Astrocyte (in vitro differentiated cells and primary cell): ENCODE measurements around the gene MRPL19. TPM values are rescaled to one million over a fixed set of nuclear protein-coding genes. Genes with fewer than 3 reads are reported as not detected.
A peak's percentile ranks its signal among the peaks of the same experiment; 100 is the strongest.

Experiments
- DNase-seq: peaks from one replicate; pipeline ENCODE4 v3.0.0-alpha.2; 2010; ENCODE audit warnings: low read depth
- FAIRE-seq: peaks from 2 replicates; lab custom pipeline; 2011; peaks lifted over from hg19 to GRCh38; lab: Jason Lieb, UNC
- H2AFZ ChIP-seq: 2 replicates; pipeline ENCODE4 v1.6.0; 2012; ENCODE audit warnings: low read depth, low read length, inconsistent platforms
- H3K27ac ChIP-seq: 2 replicates; pipeline ENCODE4 v1.5.1; 2011; ENCODE audit warnings: low read depth, low read length, inconsistent platforms
- H3K27me3 ChIP-seq: 2 replicates; pipeline ENCODE4 v1.6.0; 2011; ENCODE audit warnings: low read length, inconsistent platforms; ENCODE audit not compliant: insufficient read depth
- H3K36me3 ChIP-seq: 2 replicates; pipeline ENCODE4 v1.5.1; 2011; ENCODE audit warnings: low read length, inconsistent platforms; ENCODE audit not compliant: insufficient read depth
- H3K4me1 ChIP-seq: 2 replicates; pipeline ENCODE4 v1.5.1; 2011; ENCODE audit warnings: low read length, inconsistent platforms; ENCODE audit not compliant: insufficient read depth
- H3K4me2 ChIP-seq: 2 replicates; pipeline ENCODE4 v1.6.0; 2012; ENCODE audit warnings: low read length, inconsistent platforms
- H3K4me3 ChIP-seq: 2 replicates; pipeline ENCODE4 v1.5.1; 2011; ENCODE audit warnings: low read depth, mild to moderate bottlenecking, low read length, inconsistent platforms; ENCODE audit not compliant: insufficient read depth
- H3K79me2 ChIP-seq: 2 replicates; pipeline ENCODE4 v1.6.0; 2012; ENCODE audit warnings: mild to moderate bottlenecking, low read length, inconsistent platforms; ENCODE audit not compliant: insufficient read depth
- H3K9ac ChIP-seq: 2 replicates; pipeline ENCODE4 v1.6.0; 2012; ENCODE audit warnings: mild to moderate bottlenecking, low read length, inconsistent platforms
- H3K9me3 ChIP-seq: 2 replicates; pipeline ENCODE4 v1.5.1; 2012; ENCODE audit warnings: low read depth, mild to moderate bottlenecking, low read length, inconsistent platforms; ENCODE audit not compliant: insufficient read depth
- H4K20me1 ChIP-seq: 2 replicates; pipeline ENCODE4 v1.6.0; 2012; ENCODE audit warnings: low read length, inconsistent platforms; ENCODE audit not compliant: insufficient read depth
- H3K27ac Mint-ChIP-seq: one replicate; pipeline ENCODE4 v1.8.0; 2021; ENCODE audit warnings: mild to moderate bottlenecking, mixed read lengths; ENCODE audit not compliant: unreplicated experiment
- H3K27me3 Mint-ChIP-seq: one replicate; pipeline ENCODE4 v1.8.0; 2021; ENCODE audit warnings: low read depth, mixed read lengths; ENCODE audit not compliant: unreplicated experiment
- H3K36me3 Mint-ChIP-seq: one replicate; pipeline ENCODE4 v1.8.0; 2021; ENCODE audit warnings: low read depth, mixed read lengths; ENCODE audit not compliant: unreplicated experiment
- H3K4me1 Mint-ChIP-seq: one replicate; pipeline ENCODE4 v1.8.0; 2021; ENCODE audit warnings: low read depth, mixed read lengths; ENCODE audit not compliant: unreplicated experiment
- H3K4me3 Mint-ChIP-seq: one replicate; pipeline ENCODE4 v1.8.0; 2021; ENCODE audit warnings: mild to moderate bottlenecking, moderate library complexity, mixed read lengths; ENCODE audit not compliant: unreplicated experiment
- H3K9me3 Mint-ChIP-seq: one replicate; pipeline ENCODE4 v1.8.0; 2021; ENCODE audit warnings: mild to moderate bottlenecking, mixed read lengths; ENCODE audit not compliant: unreplicated experiment
- EZH2 ChIP-seq: IDR thresholded peaks from 2 replicates; pipeline ENCODE4 v1.6.1; 2012; ENCODE audit warnings: mild to moderate bottlenecking, low read length, inconsistent platforms; ENCODE audit not compliant: insufficient read depth
- total RNA-seq: library from RNA; stranded (reverse); gene quantifications from 2 replicates; pipeline ENCODE4 v1.2.1, GENCODE V29; 2021
- TF ChIP-seq, protein P1 (sequence below): IDR thresholded peaks from 2 replicates; pipeline ENCODE4 v1.5.1; 2011; ENCODE audit warnings: low read depth, mild to moderate bottlenecking, inconsistent platforms, low read length, moderate library complexity; ENCODE audit not compliant: insufficient read depth

Gene MRPL19
- total RNA-seq, 1 donor from 2014 or later = 58.8 TPM

DNA sequence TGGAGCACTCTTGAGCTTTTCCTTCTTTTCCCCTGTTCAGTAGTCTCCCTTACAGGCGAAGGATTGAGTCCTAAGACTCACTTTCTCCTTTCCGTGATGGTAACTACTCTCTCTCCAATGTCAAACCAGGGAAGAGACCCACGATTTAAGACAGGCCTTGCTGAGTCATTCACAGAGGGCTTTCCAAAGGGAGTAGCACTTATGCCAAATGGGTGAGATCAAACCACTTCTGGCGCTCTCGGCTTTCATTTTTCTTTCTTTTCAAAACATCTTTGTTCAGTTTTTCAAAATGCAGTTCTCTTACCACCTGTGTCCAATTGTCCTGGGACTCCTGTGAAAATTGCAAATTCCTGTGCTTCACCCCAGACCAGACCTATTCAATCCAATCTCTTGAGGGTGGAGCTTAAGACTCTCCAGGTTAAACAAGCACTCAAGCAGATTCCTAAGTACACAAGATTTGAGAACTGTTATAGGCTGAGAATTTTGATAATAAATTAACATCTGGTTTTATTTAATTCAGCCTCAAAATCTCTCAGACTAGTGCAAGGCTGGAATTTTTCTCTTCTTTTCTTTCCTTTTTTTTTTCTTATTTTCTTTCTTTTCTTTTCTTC lies 14.4 kb upstream of the MRPL19 start:
- no peak overlapping the region for H3K9ac ChIP-seq
- Mint-ChIP-seq H3K4me3 (no peak overlapping the region), H3K27me3 (peaks cover 2% of the 10 kb centered on the region), H3K27ac (no peak overlapping the region), H3K36me3 (no peaks in the 10 kb centered on the region), H3K4me1 (no peaks in the 10 kb centered on the region), H3K9me3 (no peaks in the 10 kb centered on the region)
- H3K36me3 ChIP-seq = no peaks in the 10 kb centered on the region
- no peaks in the 10 kb centered on the region for H3K27me3 ChIP-seq
- H2AFZ ChIP-seq = no peak overlapping the region
- no peak overlapping the region for H3K4me2 ChIP-seq
- H3K79me2 ChIP-seq = no peaks in the 10 kb centered on the region
- no peaks in the 10 kb centered on the region for H3K9me3 ChIP-seq
- no peaks in the 10 kb centered on the region for H3K4me1 ChIP-seq
- no peak overlapping the region for H3K27ac ChIP-seq
- H4K20me1 ChIP-seq = no peaks in the 10 kb centered on the region
- peak; percentile 53 for DNase-seq
- FAIRE-seq = peak; percentile 58
- TF ChIP-seq, protein P1, sequence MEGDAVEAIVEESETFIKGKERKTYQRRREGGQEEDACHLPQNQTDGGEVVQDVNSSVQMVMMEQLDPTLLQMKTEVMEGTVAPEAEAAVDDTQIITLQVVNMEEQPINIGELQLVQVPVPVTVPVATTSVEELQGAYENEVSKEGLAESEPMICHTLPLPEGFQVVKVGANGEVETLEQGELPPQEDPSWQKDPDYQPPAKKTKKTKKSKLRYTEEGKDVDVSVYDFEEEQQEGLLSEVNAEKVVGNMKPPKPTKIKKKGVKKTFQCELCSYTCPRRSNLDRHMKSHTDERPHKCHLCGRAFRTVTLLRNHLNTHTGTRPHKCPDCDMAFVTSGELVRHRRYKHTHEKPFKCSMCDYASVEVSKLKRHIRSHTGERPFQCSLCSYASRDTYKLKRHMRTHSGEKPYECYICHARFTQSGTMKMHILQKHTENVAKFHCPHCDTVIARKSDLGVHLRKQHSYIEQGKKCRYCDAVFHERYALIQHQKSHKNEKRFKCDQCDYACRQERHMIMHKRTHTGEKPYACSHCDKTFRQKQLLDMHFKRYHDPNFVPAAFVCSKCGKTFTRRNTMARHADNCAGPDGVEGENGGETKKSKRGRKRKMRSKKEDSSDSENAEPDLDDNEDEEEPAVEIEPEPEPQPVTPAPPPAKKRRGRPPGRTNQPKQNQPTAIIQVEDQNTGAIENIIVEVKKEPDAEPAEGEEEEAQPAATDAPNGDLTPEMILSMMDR = no peak
- no peak for TF ChIP-seq EZH2
- no peak overlapping the region for H3K4me3 ChIP-seq

DNA sequence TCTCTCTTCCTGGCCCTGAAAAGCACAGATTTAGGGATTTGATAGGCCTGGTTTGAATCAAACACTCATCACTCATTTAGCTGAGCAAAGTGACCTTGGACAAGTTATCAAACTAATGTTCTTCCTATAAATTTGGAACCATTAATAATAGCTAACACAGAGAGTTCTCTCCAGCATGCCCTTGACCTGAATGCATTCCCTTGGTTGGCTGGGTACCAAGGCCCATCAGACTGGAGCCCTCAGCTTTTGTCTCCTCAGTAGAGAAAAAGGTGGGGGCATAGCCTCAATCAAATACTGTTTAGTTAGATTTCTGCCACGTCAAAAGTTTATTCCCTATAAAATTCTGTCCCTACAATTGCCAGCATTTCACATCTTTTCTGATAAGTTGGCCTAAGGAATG lies 13.8 kb upstream of the MRPL19 start:
- no peak for FAIRE-seq
- DNase-seq = no peak
- no peak overlapping the region for H3K27ac Mint-ChIP-seq
- Histone ChIP-seq H3K4me3 (no peak overlapping the region), H2AFZ (no peak overlapping the region), H3K4me2 (no peak overlapping the region), H3K9me3 (no peaks in the 10 kb centered on the region), H3K36me3 (no peaks in the 10 kb centered on the region), H3K4me1 (no peaks in the 10 kb centered on the region), H3K79me2 (no peaks in the 10 kb centered on the region), H4K20me1 (no peaks in the 10 kb centered on the region), H3K27me3 (peaks cover 4% of the 10 kb centered on the region), H3K27ac (no peak overlapping the region), H3K9ac (no peak overlapping the region)
- H3K27me3 Mint-ChIP-seq = peaks cover 4% of the 10 kb centered on the region
- no peak overlapping the region for H3K4me3 Mint-ChIP-seq
- TF ChIP-seq, protein P1 = no peak
- no peak for TF ChIP-seq EZH2
- H3K4me1 Mint-ChIP-seq = peaks cover under 1% of the 10 kb centered on the region
- no peaks in the 10 kb centered on the region for H3K36me3 Mint-ChIP-seq
- H3K9me3 Mint-ChIP-seq = no peaks in the 10 kb centered on the region

DNA sequence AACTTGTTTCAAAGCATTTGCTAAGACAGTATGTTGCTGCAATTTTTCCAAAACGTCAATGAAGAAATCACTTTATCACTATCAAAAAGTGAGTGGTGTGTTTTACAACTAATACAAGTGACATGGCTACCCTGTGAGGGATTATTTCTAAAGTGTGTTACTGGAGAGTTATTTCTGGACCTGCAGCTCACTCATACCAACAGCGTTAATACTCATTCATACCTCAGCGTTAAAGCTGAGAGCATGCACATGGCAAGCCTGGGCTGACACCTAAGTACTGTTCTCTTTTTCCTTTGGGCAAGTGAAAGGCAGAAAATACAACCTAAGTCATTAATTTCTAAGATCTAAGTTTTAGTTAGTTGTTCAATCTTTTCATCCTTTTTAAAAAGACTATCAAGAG lies 13.0 kb upstream of the MRPL19 start:
- Histone ChIP-seq H3K27ac (no peak overlapping the region), H3K4me2 (no peak overlapping the region), H3K36me3 (no peaks in the 10 kb centered on the region), H3K79me2 (no peaks in the 10 kb centered on the region), H3K9ac (no peak overlapping the region), H2AFZ (no peak overlapping the region), H3K27me3 (peaks cover 8% of the 10 kb centered on the region), H4K20me1 (no peaks in the 10 kb centered on the region), H3K4me3 (no peak overlapping the region), H3K9me3 (no peaks in the 10 kb centered on the region), H3K4me1 (no peaks in the 10 kb centered on the region)
- FAIRE-seq (no peak), DNase-seq (no peak)
- H3K4me3 Mint-ChIP-seq = no peak overlapping the region
- H3K9me3 Mint-ChIP-seq = no peaks in the 10 kb centered on the region
- peaks cover 1% of the 10 kb centered on the region for H3K4me1 Mint-ChIP-seq
- no peak for TF ChIP-seq EZH2
- TF ChIP-seq, protein P1 = no peak
- H3K36me3 Mint-ChIP-seq = no peaks in the 10 kb centered on the region
- peaks cover 9% of the 10 kb centered on the region for H3K27me3 Mint-ChIP-seq
- no peak overlapping the region for H3K27ac Mint-ChIP-seq
